ENCODE results near the gene STUM. TPM values are rescaled to one million over a fixed set of nuclear protein-coding genes. Genes with fewer than 3 reads are reported as not detected.

The STUM gene
- total and polyA plus RNA-seq, 10 of the 15 experiments (the other 5 are each of a cell fraction or from before 2014, with no cell fraction given) = under 0.01 to 0.15 (median 0.09) TPM; not detected in 5

GRCh38 chr1:226607268-226607660, 58.7 kb downstream of the STUM start (continued):
- TF ChIP-seq SMC3 (IDR thresholded peaks at IDR 0.05; ENCODE audit: borderline replicate concordance, low read length) = no peak
- no peak for TF ChIP-seq CTCF (IDR thresholded peaks at IDR 0.05 in 2 of 3, conservative IDR thresholded peaks at IDR 0.05 in 1 of 3; ENCODE audit: control insufficient read depth in 2 of 3, extremely low read depth in 1 of 3, insufficient read depth in 1 of 3, low read depth in 3 of 3, low read length in 3 of 3)
- no peak for TF ChIP-seq HDAC6 (IDR thresholded peaks at IDR 0.05; ENCODE audit: unreplicated experiment)
- no peak for TF ChIP-seq TCF3 (IDR thresholded peaks at IDR 0.05; ENCODE audit: borderline replicate concordance, insufficient read depth, low read depth, low read length)
- no peak for TF ChIP-seq ZBED1 (IDR thresholded peaks at IDR 0.05; ENCODE audit: borderline replicate concordance)
- no peak for TF ChIP-seq TCF12 (IDR thresholded peaks at IDR 0.05; ENCODE audit: low read depth, low read length)
- no peak for TF ChIP-seq ZBTB4 (CRISPR knock-in tag; IDR thresholded peaks at IDR 0.05)
- no peak for TF ChIP-seq MEF2A (IDR thresholded peaks at IDR 0.05; ENCODE audit: insufficient read depth, low read depth, low read length)
- TF ChIP-seq HDAC2 (IDR thresholded peaks at IDR 0.05) = no peak
- TF ChIP-seq NFXL1 (IDR thresholded peaks at IDR 0.05; ENCODE audit: borderline replicate concordance) = no peak
- no peak for TF ChIP-seq SP1 (IDR thresholded peaks at IDR 0.05; ENCODE audit: low read depth, low read length)
- TF ChIP-seq CBX3 (IDR thresholded peaks at IDR 0.05; ENCODE audit: borderline replicate concordance, low read depth) = no peak
